NCI-H2196 (cell line): Measurements from ENCODE around the gene TBATA.
"Not testable (repeated sequence)": the region's sequence is repeated elsewhere in the genome, so short reads cannot be mapped to it uniquely, and the experiment has no call there.

ENCODE experiments used
- DNase-seq: peaks from one replicate; lab custom pipeline; 2025; ENCODE audit not compliant: unreplicated experiment; lab: John Stamatoyannopoulos, UW

TBATA gene

DNA sequence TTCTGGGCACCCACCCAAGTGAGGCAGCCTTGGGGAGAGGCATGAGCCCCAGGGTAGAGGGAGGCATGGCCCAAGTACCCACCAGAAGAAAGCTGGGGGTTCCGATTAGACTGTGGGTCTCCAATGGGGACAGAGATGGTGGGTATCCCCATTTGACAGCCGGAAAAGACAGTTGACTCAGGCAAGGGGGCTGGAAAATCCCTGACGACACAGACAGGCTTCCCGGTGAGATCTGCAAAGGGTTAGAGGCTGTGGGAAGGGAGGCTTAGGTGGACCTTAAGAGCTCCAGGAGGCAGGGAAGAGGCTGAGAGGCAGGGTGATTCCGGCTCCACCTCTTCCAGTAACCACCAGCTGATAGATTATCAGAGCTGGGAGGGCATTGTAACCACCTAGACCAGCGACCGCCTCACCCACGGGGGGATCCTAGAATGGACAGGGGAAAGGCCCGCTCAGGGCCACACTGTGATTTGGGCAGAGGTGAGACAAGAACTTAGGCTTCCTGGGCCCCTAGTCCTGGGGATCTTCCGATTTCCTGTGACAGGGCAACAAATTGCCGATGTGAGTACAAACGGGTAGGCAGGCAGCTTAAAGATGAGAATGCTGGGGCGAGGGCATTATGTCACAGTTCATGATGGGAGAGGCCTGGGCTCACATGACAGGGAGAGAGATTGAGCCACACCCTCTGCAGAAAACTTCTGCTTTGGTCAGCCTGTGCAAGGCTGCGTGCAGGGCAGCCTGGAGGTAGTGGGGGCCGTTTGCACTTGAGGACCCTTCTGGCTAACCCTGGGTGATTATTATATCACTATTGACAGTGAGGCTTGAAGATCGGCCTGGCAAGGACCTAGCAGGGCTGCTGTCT is 5.4 kb downstream of the TBATA start:
- no peak for DNase-seq

DNA sequence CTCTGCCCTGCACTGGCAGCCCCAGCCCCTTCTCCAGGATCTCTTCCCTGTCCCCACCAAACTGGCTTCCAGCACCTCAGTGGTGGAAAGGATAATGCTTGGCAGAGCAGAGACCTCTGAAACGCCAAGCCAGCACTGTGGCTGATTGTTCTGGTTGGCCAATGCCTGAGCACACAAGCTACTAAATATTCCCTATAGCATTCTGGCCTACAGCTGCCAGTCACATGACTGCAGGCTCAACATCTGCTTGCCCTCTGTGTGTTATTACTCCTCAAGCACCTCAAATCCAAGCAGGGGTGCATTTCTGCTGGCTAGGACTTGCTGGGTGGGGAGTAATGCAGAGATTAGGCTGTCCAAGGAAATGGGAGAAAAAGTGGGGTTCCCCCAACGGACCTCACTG is 6.1 kb downstream of the TBATA start:
- no peak for DNase-seq

DNA sequence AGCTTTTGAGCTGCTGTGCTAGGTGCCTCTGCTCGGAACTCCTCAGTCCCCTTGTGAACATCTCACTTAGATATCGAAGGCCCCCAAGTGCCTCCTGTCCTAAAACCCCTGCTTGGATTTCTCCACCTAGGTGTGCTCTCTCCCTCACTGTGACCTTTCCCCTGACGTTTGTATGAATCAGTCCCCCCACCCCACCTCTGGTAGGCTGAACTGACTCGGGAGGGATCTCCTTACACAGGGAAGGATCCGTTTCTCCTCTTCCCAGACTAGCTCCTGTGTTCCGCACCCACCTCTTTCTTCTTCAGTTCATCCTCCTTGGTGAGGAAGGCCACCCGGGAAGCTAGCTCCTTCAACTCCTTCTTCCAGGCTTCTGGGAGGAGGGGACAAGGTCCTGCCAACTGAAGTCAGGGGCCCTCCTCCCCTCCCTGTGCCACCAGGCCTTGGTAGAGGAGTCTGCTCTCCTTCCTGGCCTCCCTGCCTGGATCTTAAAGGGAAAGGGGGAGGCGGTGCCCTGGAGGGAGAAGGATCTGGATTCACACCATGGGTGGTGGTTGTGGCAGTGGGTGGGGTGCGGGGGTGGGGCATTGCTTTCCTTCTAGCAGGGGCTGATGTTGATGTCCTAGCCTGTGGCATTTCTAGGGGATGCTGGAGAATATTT is 6.8 kb downstream of the TBATA start:
- no peak for DNase-seq

DNA sequence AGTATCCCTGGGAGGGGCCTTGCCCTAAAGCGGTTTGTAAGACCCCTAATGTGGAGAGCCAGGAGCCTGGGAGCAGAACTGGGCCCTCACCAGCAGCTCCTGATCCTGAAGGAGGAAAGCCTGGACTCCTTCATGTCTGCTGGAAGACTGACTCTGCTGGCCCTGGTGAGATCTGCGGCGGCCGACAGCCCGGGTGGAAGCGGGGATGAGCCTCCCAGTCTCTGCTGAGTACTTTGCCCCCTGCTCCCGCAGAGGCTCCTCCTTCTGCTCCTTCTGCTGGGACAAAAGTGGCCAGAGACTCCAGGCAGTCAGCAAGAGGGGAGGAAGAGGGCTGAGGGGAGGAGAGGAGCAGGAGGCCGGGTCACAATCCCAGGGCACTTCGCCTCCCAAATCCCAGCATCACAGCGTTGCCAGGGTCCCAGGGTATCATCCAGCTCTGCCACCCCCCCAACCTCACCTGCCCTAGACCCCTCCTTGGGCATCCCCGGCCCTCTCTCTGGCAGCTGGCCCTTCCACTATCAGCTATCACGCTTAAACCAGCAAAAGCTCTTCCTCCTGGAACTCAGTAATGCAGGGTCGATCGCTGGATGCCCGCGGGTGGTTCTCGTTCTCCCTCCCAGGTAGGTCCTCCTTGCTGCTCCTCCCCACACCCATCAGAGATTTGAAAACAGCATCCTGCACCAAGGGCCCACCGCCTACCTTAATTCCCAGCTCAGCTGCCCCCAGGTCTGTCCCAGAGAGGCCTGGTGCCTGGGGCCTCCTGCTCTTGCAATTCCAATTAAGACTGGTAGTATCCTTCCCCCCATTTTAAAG is 7.9 kb downstream of the TBATA start:
- DNase-seq: no peak

- DNase-seq: no peak
Observed at GRCh38 chr10:70776455-70777005, 8.6 kb downstream of the TBATA start.

DNA sequence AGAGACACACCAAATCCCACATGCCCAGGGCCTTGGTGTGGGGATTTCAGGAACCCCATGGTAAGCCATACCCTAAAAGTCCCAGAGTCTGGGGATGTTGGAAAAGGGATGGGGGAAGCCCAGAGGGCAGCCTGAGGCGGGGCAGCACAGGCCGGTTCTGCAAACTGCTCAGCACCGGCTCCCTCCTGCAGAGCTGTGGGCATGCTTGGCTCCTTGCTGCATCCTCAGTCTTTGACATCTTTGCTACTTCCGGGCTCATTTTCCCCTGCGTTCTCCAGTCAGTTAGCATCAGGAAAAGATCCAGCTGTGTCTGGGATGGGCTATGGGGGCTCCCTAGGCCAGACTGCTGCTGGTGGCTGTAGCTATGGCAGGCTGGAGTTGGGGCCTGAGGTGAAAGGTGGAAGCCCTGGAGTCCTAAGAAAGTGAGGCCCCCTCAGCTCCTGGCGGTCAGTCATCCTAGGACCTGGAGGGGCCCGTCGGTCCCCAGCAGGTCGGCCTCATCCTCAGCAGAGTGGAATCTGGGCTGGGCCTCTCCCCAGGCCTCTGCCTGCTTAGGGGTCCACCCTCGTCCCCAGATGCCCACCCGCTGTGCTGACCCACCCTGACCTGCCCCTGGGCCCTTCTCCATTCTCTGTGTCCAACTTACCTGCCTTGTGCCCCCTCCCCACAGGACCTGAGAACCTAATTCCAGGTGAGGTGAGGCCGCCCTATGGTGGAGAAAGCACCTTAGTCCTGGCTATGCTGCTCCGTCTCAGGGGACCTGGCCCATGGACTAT is 9.3 kb downstream of the TBATA start:
- no peak for DNase-seq

DNA sequence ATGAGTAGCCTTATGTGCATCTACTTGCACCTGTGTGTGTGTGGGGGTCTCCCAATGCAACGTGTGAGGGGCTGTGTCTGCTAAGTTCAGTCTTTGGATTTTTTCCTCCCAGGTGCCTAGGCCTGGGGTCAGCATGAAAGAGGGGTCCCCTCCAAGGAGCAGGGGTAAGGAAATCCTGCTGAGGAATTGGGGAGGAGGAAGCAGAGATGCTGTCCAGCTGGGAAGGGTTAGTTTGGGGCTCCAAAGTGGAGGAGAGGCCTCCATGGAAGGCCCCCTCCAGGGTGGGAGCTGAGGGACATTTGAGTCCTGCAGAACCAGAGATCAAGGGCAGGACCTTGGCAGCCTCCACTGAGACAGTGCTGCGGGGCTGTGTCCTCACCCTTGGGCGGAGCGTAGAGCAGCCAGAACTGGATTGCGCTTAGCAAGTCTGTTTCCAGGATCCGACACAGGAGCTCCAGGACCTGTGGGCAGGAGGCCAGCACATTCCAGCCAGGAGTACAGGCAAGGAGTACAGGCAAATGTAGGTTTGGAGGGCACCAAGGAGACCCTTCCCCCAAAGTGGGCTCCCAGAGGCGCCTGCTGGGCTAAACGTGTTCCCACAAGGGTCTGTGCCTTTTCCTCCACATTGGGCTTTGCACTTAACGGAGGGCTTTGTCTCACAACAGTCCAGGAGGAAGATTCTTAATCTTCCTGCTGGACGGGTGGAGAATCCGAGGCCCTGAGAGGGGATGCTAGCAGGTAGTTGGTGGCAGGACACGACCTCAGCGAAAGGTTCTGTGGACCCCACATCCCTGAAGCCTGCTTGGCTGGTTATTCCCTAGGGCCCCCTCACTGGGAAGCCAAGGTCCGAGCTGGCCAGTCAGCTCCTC is 10.1 kb downstream of the TBATA start:
- no peak for DNase-seq

DNA sequence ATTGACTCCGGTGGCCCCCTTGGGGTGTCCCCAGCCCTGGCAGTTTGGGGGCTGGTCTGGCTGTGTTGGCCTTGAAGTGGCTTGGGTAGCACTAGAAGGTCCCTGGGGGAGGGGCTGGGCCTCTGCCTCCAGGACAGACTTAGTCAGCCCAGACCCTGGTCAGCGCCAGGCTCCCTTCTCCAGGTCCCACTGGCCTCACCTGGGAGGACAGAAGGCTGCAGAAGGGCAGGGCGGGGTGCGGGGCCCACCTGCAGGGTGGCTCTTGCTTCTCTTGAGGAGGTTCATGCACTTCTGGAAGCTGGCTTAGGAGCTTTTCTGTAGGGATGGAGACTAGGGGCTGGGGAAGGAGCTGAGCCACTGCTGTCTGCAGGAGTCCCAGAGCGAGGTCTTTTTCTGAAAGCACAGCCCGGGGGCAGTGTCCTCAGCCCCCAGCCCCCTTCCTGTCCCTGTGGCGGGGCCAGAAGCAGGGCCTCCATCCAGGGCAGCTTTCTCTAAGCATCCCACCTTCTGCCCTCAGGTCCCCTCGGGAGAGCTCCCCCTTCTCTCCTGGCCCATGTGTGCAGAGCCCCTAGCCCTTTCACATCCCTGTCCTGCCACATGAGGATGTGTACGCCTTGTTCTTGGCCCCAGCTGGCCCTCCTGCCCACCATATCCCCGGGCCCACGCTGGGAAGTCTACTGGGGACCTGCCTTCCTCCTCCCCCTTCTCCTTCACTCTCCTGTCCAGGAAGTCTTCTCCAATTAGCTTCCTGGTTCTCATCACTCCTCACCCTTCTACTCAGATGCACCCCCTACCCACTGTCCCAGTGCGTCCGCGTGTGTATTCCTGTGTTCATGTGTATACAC is 11.0 kb downstream of the TBATA start:
- DNase-seq: no peak

DNA sequence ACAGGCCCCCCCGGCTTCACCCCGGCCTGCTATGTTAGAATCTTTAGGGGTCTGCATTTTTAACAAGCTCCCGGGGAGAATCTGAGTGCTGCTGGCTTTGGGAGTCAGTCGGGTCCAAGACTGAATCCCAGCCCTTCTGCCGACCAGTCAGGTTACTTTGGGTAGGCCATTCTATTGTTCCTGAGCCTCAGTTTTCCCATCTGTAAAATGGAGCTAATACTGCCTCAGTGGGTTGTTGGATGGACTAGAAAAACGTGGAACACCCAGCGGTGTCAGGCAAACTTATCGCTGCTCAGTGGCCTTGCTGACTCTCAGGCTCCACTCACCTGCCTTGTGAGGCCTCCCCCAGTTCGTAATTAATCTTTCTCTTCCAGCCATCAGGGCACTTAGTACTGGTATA is 11.7 kb downstream of the TBATA start:
- DNase-seq: no peak

DNA sequence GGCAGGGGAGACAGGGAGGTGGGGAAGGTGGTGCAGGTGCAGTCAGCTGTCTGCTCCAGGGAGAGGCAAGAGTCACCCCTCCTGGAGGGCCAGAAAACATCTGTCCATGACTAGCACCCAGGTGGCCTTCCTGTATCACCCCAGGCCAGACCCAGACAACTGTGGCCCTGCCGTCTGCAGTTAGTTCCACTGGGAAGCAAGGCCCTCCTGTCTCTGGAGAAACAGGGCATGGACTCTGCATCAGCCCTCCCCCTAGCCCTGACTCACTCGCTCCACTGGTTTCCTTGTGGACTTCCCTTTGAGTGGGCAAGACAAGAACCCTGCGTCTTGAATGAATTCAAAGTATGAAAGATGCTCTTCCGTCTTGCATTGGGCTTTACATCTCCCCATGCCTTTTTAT is 12.6 kb downstream of the TBATA start:
- DNase-seq: no peak

- DNase-seq: no peak
Observed at GRCh38 chr10:70771311-70772194, 13.6 kb downstream of the TBATA start.

- not testable (repeated sequence) for DNase-seq
Observed at GRCh38 chr10:70770516-70770915, 14.7 kb downstream of the TBATA start.

DNA sequence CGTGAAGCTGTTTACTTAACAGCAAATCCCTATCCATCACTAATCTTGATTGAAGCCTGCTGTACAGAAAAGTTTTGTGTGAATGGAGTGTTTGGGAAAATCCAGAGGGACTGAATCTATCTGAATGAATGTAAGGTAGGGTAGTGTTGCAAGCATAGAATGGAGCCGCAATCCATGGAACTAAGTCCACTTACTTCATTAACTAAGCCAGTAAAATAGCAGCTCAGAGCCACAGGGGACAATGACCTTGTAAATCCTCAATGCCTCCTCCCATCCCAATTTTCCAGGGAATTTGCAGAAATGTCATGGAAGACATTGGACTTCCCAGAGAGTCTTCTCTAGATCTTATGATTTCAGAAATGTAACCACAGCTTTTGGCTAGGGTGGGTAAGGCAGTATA is 15.2 kb downstream of the TBATA start:
- DNase-seq: no peak

DNA sequence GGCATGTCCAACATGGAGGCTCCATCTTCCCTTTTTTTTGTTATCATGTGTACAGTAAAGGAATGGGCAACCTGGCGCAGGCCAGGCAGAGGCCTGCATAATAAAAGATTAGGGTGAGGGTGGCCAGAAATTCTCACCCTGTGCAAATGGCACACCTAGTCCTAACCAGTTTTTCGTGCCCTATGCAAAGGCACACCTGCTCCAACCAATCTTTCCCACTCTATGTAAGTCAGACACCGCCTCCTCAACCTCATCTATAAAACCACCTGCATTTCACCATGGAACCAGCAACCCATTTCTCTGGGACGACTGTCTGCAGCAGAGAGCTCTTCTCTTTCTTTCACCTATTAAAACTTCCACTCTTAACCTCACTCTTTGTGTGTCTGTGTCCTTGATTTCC is 16.1 kb downstream of the TBATA start:
- no peak for DNase-seq

GRCh38 chr10:70768026-70768685 is 17.0 kb downstream of the TBATA start:
- not testable (repeated sequence) for DNase-seq

DNA sequence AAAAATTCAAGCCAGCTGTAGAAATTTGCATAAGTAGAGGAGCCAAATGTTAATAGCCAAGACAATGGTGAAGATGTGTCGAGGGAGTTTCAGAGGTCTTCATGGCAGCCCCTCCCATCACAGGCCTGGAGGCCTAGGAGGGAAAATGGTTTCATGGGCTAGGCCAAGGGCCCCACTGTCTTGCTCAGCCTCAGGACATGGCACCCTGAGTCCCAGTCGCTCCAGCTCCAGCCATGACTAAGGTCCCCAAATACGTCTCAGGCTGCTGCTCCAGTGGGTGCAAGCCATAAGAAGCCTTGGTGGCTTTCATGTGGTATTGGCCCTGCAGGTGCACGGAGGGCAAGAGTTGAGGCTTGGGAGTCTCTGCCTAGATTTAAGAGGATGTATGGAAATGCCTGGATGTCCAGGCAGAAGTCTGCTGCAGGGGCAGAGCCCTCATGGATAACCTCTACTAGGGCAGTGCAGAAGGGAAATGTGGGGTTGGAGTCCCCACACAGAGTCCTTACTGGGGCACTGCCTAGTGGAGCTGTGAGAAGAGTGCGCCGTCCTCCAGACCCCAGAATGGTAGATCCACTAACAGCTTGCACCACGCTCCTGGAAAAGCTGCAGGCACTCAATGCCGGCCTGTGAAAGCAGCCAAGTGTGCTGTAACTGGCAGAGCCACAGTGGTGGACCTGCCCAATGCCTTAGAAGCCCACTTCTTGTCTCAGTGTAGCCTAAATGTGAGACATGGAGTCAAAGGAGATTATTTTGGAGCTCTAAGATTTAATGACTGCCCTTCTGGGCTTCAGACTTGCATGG is 19.2 kb downstream of the TBATA start:
- DNase-seq: no peak

DNA sequence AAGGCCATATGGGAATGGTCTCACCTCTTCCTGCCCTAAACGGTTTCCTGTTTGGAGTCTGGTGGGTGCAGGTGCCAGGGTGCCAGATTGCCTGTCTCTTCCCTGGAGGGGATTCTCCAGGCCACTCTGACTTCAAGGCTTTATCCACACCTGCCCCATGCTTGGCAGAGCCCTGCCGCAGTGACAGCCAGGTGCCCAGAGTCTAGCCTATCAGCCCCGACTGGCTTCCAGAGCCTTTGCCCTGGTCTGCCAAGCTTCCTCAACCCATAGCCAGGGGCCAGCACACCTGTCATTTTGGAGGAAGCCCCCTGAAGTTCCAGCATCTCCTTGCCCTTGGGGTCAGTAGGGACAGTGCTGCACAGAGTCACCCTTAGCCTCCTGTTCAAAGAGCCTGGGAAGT is 21.6 kb downstream of the TBATA start:
- no peak for DNase-seq
